HFFc6 (cell line): Measurements from ENCODE around the gene GRID1. TPM values are rescaled to one million over a fixed set of nuclear protein-coding genes. Genes with fewer than 3 reads are reported as not detected.
"Not testable (repeated sequence)": the region's sequence is repeated elsewhere in the genome, so short reads cannot be mapped to it uniquely, and the experiment has no call there.

Source experiments
- DNase-seq: peaks from one replicate; pipeline ENCODE4 v3.0.0-alpha.2; 2018
- H3K27ac Mint-ChIP-seq: 2 replicates; pipeline ENCODE4 v1.8.0; 2020; ENCODE audit warnings: mild to moderate bottlenecking, mixed read lengths
- H3K27me3 Mint-ChIP-seq: 2 replicates; pipeline ENCODE4 v1.8.0; 2021; ENCODE audit warnings: mild to moderate bottlenecking, moderate library complexity, mixed read lengths; ENCODE audit not compliant: insufficient read depth
- H3K36me3 Mint-ChIP-seq: 2 replicates; pipeline ENCODE4 v1.8.0; 2021; ENCODE audit warnings: low read depth, mixed read lengths
- H3K4me1 Mint-ChIP-seq: 2 replicates; pipeline ENCODE4 v1.8.0; 2020; ENCODE audit warnings: low read depth, mixed read lengths
- H3K4me3 Mint-ChIP-seq: 2 replicates; pipeline ENCODE4 v1.8.0; 2020; ENCODE audit warnings: mild to moderate bottlenecking, moderate library complexity, mixed read lengths
- H3K9me3 Mint-ChIP-seq: 2 replicates; pipeline ENCODE4 v1.8.0; 2020; ENCODE audit warnings: mild to moderate bottlenecking, mixed read lengths
- CTCF ChIP-seq: fragments of 200-600 bp; sonication (generic); IDR thresholded peaks from 2 replicates; pipeline ENCODE4 v1.5.0; 2021; ENCODE audit warnings: antibody characterized with exemption, mild to moderate bottlenecking
- total RNA-seq, 6 experiments: library from RNA; stranded (reverse); fragmentation: NEBNext Ultra II Directional; extraction: Animal tissue kit (Norgen Biotek cat#: 25700); gene quantifications; 2 replicates in 1 of 6; 3 replicates in 5 of 6; pipeline ENCODE4 v1.2.3, GENCODE V29; 2021

The GRID1 gene
- total RNA-seq, 6 experiments from 2014 or later, result not detected

- DNase-seq, result no peak
- no peaks in the 10 kb centered on the region for H3K36me3 Mint-ChIP-seq
- H3K4me1 Mint-ChIP-seq, result no peaks in the 10 kb centered on the region
- H3K27ac Mint-ChIP-seq, result no peak overlapping the region
- H3K27me3 Mint-ChIP-seq, result peaks cover 5% of the 10 kb centered on the region
- peaks cover 40% of the 10 kb centered on the region for H3K9me3 Mint-ChIP-seq
- no peak for TF ChIP-seq CTCF
- no peak overlapping the region for H3K4me3 Mint-ChIP-seq
Observed at GRCh38 chr10:86111902-86112545, 254.6 kb downstream of the GRID1 start.

- H3K9me3 Mint-ChIP-seq, result peaks cover 49% of the 10 kb centered on the region
- H3K27ac Mint-ChIP-seq, result no peak overlapping the region
- H3K4me1 Mint-ChIP-seq, result no peaks in the 10 kb centered on the region
- DNase-seq, result no peak
- 0 out of 2 replicates have a peak, but pooled peaks cover 6% of the 10 kb centered on the region for H3K36me3 Mint-ChIP-seq
- H3K27me3 Mint-ChIP-seq, result peaks cover 5% of the 10 kb centered on the region
- H3K4me3 Mint-ChIP-seq, result no peak overlapping the region
- no peak for TF ChIP-seq CTCF
Observed at GRCh38 chr10:86110156-86110786, 256.3 kb downstream of the GRID1 start.

GRCh38 chr10:86109421-86109820, 257.2 kb downstream of the GRID1 start:
- H3K27me3 Mint-ChIP-seq, result peaks cover 5% of the 10 kb centered on the region
- H3K27ac Mint-ChIP-seq, result no peak overlapping the region
- TF ChIP-seq CTCF, result no peak
- H3K4me3 Mint-ChIP-seq, result no peak overlapping the region
- H3K4me1 Mint-ChIP-seq, result no peaks in the 10 kb centered on the region
- H3K9me3 Mint-ChIP-seq, result peaks cover 54% of the 10 kb centered on the region
- DNase-seq, result no peak
- 0 out of 2 replicates have a peak, but pooled peaks cover 6% of the 10 kb centered on the region for H3K36me3 Mint-ChIP-seq

- 0 out of 2 replicates have a peak, but pooled peaks cover 6% of the 10 kb centered on the region for H3K36me3 Mint-ChIP-seq
- no peak for DNase-seq
- H3K27me3 Mint-ChIP-seq, result peaks cover 5% of the 10 kb centered on the region
- peaks cover 58% of the 10 kb centered on the region for H3K9me3 Mint-ChIP-seq
- H3K4me3 Mint-ChIP-seq, result no peak overlapping the region
- no peak overlapping the region for H3K27ac Mint-ChIP-seq
- H3K4me1 Mint-ChIP-seq, result no peaks in the 10 kb centered on the region
- no peak for TF ChIP-seq CTCF
Observed at GRCh38 chr10:86108696-86109095, 257.9 kb downstream of the GRID1 start.

GRCh38 chr10:86107611-86108310, 258.8 kb downstream of the GRID1 start:
- peaks cover 54% of the 10 kb centered on the region for H3K9me3 Mint-ChIP-seq
- H3K27me3 Mint-ChIP-seq, H3K4me3 Mint-ChIP-seq, H3K4me1 Mint-ChIP-seq, H3K36me3 Mint-ChIP-seq, H3K27ac Mint-ChIP-seq, DNase-seq: not testable (repeated sequence)

- TF ChIP-seq CTCF, result no peak
- no peak overlapping the region for H3K27ac Mint-ChIP-seq
- H3K9me3 Mint-ChIP-seq, result peaks cover 50% of the 10 kb centered on the region
- no peak overlapping the region for H3K4me3 Mint-ChIP-seq
- 0 out of 2 replicates have a peak, but pooled peaks cover 6% of the 10 kb centered on the region for H3K36me3 Mint-ChIP-seq
- no peak for DNase-seq
- no peaks in the 10 kb centered on the region for H3K4me1 Mint-ChIP-seq
- H3K27me3 Mint-ChIP-seq, result peaks cover 3% of the 10 kb centered on the region
Observed at GRCh38 chr10:86107131-86107530, 259.5 kb downstream of the GRID1 start.
